Skeletal muscle satellite cell (primary cell): ENCODE measurements around the gene SRSF10.
"Not testable (repeated sequence)": the region's sequence is repeated elsewhere in the genome, so short reads cannot be mapped to it uniquely, and the experiment has no call there.

Experiments used
- H3K27me3 ChIP-seq: 2 replicates; pipeline ENCODE4 v1.7.0; 2013; ENCODE audit warnings: low read length; ENCODE audit not compliant: control insufficient read depth, insufficient read depth
- H3K36me3 ChIP-seq: 2 replicates; pipeline ENCODE4 v1.7.0; 2013; ENCODE audit warnings: mild to moderate bottlenecking, control low read depth, low read length; ENCODE audit not compliant: insufficient read depth
- H3K4me1 ChIP-seq: 2 replicates; pipeline ENCODE4 v1.7.0; 2013; ENCODE audit warnings: low read length; ENCODE audit not compliant: control insufficient read depth, insufficient read depth
- H3K4me2 ChIP-seq: 2 replicates; pipeline ENCODE4 v1.7.0; 2013; ENCODE audit warnings: mild to moderate bottlenecking, low read length
- H3K4me3 ChIP-seq: 2 replicates; pipeline ENCODE4 v1.7.0; 2013; ENCODE audit warnings: low read length
- H3K9ac ChIP-seq: 2 replicates; pipeline ENCODE4 v1.7.0; 2013; ENCODE audit warnings: mild to moderate bottlenecking, low read depth, low read length, moderate library complexity
- H3K9me3 ChIP-seq: replicated peaks from 2 replicates; pipeline ENCODE4 v1.7.0; 2013; ENCODE audit warnings: mild to moderate bottlenecking, control low read depth, low read length

The SRSF10 gene

DNA sequence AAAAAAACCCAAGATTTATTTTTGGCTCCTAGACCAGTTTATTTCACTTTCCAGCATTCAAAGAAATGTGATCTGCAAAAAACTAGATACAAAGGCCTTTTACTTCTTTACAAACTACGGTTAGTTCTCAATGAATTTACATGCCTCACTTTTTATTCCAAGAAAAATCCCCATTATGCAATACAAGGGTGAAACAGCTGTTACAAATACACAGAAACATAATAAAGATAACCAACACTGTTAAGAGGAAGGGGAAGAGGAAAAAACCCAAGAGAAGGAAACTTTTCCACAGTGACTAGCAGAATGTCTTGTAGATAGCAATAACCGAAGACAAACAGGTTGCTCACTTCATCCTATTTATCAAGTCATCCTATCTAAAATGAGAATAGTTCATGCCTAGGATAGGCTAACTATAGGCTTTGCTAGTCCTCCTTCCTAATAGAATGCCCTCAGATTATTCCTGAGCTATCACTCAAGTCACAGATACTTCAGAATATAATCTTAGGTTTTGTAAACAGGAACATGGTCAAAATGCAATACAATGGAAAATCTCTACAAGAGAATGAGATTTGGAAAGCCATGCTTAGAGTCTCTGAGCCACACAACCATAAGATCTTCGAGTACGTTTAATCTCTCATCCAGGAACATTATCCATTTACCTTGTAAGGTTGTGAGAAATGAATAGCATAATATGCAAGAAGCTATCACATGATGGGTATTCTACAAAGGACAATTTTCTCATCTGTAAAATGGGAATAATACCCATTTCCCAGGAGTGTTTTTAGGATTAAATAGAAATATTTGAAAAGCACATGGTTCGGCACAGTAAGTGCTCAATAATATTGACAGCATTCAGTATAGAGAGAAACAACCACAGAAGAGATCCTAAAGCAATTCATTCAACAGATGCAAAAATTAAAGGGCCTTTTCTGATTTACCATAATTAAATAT lies 15.1 kb downstream of the SRSF10 start:
- no peaks in the 10 kb centered on the region for H3K4me1 ChIP-seq
- H3K27me3 ChIP-seq, result no peaks in the 10 kb centered on the region
- no peaks in the 10 kb centered on the region for H3K9me3 ChIP-seq
- peaks cover 65% of the 10 kb centered on the region for H3K36me3 ChIP-seq
- no peak overlapping the region for H3K4me2 ChIP-seq
- no peak overlapping the region for H3K9ac ChIP-seq
- H3K4me3 ChIP-seq, result no peak overlapping the region

DNA sequence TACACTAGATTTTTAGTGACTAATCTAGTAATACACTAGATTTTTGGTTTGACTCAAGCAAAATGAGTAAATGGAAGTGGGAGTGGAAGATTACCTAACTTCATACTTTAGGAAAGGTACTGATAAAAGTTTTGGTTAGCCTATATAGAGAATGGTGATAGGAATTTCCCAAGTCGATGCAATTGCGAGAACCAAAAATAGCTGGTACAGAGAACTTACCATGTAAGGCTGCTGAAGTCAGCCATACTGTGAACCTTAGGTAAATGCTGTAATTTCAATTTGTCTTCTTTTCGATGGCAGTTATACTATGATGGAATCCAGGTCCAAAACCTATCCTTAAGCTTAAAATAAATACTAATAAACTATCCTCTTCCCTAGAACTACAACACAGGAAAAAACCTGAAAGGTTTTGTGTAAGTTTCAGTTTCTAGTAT lies 15.9 kb downstream of the SRSF10 start:
- Histone ChIP-seq H3K27me3 (no peaks in the 10 kb centered on the region), H3K4me3 (no peak overlapping the region), H3K4me1 (no peaks in the 10 kb centered on the region), H3K9me3 (no peaks in the 10 kb centered on the region), H3K4me2 (no peak overlapping the region), H3K36me3 (peaks cover 57% of the 10 kb centered on the region), H3K9ac (no peak overlapping the region)

DNA sequence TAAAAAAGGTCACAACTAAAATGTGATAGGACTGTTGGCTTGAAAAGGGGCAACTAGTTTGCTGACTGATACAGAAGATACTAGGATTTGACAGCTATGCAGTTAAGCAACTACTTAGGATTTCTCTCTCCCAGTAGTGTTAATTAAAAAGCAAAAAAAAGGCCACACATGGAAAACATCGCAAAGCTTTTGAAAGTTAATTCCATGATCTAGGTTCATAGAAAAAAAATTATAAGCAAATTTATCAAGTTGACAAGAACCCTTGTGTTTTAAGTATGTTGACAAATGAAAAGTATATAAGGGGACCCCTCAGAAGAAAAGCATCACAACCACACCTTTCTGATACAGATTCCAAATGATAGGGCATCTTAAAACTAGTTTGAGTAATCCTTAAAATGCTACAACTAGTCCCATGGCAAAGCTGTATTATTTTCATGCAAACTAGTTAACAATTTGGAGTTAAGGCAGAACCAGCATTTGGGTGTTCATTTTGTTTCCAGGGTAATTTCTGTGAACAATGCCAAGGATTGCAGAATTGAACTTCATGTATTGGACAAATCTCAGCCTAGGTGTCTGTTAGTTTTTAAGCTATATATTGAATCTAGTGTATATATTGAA lies 16.4 kb downstream of the SRSF10 start:
- Histone ChIP-seq H3K9ac (no peak overlapping the region), H3K4me1 (peaks cover 1% of the 10 kb centered on the region), H3K9me3 (no peaks in the 10 kb centered on the region), H3K4me3 (no peak overlapping the region), H3K27me3 (no peaks in the 10 kb centered on the region), H3K4me2 (no peak overlapping the region), H3K36me3 (peaks cover 55% of the 10 kb centered on the region)

DNA sequence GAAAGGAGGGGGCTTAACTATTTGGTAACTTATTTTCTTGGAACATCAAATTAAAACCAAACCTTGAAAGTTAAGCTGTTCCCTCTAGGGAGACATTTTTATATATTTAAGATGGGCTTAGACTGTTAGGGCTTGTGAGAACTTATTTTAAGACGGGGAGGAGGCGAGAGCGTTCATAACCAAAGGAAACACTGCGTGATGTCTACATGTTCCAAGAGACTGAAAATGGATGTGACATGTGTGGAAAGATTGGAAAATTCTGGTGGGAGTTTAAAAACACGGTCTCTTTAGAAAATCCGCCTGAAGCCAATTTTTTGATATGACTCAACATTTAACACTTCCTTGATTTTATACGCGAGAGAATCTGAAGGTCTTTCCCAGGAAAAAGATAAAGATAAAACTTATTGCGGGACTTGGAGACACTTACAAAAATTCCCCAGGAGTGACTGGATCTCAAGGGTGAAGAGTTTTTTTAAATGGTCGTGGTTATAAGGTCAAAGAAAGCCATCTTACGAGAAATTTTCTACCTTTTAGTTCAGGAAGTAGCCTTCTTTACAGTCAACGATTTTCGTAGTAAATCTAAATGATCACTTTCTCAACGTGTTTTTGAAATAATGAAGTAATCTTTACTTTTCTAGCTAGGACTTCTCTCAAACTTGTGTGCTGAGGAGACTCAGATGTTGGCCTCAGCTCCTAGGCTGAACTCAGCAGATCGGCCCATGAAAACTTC lies 19.7 kb downstream of the SRSF10 start:
- Histone ChIP-seq H3K4me1 (peaks cover 10% of the 10 kb centered on the region), H3K4me3 (peak overlapping the region; percentile 95), H3K9me3 (no peaks in the 10 kb centered on the region), H3K36me3 (peaks cover 24% of the 10 kb centered on the region), H3K9ac (peak overlapping the region; percentile 96), H3K27me3 (no peaks in the 10 kb centered on the region), H3K4me2 (peak overlapping the region; percentile 83)

DNA sequence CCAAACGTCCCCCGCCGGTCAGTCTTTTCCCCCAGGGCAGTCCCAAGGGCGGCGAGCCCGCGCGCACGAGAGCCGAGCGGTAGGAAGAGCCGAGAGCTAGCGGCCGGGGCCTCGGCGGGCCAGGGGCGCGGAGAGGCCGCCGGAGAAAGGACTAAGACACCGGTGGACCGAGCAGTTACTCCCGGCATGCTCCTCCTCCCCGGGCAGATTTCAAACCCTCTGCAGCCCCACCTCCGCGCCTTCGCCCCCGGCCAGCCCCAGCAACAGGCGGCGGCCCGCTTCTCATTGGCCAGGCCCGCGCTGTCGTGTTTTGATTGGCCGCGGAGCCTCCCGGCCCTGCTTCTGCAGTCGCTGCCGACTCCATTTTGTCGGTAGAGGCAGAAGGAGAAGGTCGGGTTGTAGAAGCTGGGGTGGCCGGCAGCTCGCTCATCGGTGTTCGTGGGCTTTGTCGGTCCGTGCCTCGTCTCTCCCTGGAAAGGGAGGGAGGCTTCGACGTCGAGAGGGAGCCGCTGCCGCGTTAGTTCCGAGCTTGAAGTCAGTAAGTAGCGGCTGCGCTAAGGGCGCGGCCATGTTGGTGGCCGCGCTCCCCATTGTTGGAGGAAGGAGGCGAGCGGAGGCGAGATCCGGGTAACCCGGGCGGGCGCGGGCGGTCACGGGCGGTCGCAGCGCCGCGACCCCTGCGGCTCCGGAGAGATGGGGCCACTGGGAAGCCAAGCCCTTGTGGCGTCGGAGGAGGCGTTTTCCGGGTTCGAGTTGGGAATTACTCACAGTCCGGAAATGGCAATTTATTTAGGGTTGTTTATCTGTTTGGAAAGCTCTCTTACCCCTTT lies 20.5 kb downstream of the SRSF10 start, which contains the start of gene PNRC2:
Gene PNRC2, plus strand, starts transcription at position 368 of the 830 bp plus-strand sequence. CDS start 1,630 bp downstream, outside the sequence.
- Histone ChIP-seq H3K4me1 (peaks cover 18% of the 10 kb centered on the region), H3K9ac (peak within 1 kb of the TSS; percentile 96), H3K36me3 (peaks cover 24% of the 10 kb centered on the region), H3K4me2 (peak within 1 kb of the TSS; percentile 83), H3K27me3 (no peaks in the 10 kb centered on the region), H3K9me3 (no peaks in the 10 kb centered on the region), H3K4me3 (peak within 1 kb of the TSS; percentile 95)

DNA sequence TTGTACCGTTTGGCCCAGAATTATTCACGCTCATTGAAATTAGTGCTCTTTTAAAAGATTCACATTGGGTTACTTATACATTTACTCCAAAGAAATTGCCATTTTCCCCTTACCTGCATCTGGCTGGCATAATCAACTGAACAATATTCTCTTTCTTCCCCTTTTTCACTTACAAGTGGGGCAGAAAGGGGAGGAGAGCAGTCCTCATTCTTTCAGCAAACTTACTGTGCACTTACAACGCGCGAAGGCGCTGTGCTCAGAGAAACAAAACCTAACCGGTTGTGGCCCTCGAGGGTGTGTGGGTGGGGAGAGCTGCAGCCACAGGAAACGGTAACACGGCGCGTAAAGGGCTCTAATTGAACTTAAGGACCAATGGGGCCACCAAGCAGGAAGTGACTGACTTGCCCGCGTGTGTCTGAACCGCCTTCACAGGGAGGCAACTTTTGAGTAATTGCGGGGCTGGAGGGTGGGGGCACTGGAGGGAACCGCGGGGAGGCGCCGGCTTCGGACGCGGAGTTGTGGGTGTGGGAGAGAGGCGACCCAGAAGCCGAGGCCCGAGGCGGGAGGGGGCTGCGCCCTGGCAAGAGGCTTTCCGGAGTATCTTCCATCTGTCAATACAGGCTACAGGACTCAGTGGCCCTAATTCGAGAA lies 21.2 kb downstream of the SRSF10 start:
- H3K27me3 ChIP-seq, result no peaks in the 10 kb centered on the region
- peak overlapping the region; percentile 96 for H3K9ac ChIP-seq
- peaks cover 20% of the 10 kb centered on the region for H3K4me1 ChIP-seq
- no peaks in the 10 kb centered on the region for H3K9me3 ChIP-seq
- H3K4me2 ChIP-seq, result peak overlapping the region; percentile 81
- peak overlapping the region; percentile 95 for H3K4me3 ChIP-seq
- peaks cover 22% of the 10 kb centered on the region for H3K36me3 ChIP-seq

DNA sequence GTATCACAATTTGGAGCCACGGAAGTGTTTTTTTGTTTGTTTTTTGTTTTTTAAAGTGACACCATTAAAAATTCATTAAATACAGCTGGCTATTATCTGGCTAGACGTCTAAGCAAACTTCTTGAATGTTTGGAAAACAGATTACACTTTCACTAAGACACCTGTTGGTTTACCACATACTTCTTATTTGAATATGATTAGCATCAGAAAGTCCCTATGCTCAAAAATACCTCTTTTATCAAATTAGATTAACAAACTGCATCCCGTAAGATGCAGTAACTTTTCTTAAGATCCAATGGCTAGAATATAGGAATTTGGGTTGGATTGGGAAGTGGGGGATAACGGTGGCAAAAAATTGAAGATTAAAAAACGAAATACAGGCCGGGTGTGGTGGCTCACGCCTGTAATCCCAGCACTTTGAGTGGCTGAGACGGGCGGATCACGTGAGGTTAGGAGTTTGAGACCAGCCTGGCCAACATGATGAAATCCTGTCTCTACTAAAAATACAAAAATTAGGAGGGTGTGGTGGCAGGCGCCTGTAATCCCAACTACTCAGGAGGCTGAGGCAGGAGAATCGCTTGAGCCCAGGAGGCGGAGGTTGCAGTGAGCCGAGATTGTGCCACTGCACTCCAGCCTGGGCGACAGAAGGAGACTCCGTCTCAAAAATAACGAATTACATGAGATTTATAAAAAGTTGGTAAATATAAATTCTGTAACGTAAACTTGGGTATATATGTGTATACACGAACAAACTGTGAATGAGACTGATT lies 21.9 kb downstream of the SRSF10 start:
- Histone ChIP-seq H3K9ac (peak overlapping the region; percentile 96), H3K4me3 (peak overlapping the region; percentile 95), H3K36me3 (peaks cover 14% of the 10 kb centered on the region), H3K4me2 (peak overlapping the region; percentile 81), H3K4me1 (peaks cover 20% of the 10 kb centered on the region)
- not testable (repeated sequence) for H3K27me3 ChIP-seq, H3K9me3 ChIP-seq

DNA sequence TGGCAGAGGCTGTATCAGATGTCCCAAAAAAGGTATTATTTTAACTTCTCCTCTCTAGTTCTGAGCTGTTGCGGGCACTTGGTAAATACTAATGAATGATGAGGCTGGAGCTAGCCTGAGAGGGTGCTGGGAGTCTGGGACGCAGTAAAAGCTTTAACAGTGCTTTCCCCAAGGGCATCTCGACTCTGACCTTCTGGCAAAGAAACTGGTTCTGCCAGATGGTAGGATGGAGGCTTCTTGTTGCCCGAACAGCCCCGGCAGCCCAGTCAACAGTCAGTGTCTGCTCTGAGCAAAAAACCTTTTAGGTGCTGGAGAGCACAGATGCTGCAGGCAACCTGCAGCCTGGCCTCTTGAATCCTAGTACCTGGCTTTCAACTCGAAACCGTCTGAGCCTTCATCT lies 23.0 kb downstream of the SRSF10 start:
- Histone ChIP-seq H3K36me3 (peaks cover 11% of the 10 kb centered on the region), H3K4me1 (peaks cover 23% of the 10 kb centered on the region), H3K9ac (no peak overlapping the region), H3K4me3 (no peak overlapping the region), H3K9me3 (no peaks in the 10 kb centered on the region), H3K4me2 (no peak overlapping the region), H3K27me3 (no peaks in the 10 kb centered on the region)

DNA sequence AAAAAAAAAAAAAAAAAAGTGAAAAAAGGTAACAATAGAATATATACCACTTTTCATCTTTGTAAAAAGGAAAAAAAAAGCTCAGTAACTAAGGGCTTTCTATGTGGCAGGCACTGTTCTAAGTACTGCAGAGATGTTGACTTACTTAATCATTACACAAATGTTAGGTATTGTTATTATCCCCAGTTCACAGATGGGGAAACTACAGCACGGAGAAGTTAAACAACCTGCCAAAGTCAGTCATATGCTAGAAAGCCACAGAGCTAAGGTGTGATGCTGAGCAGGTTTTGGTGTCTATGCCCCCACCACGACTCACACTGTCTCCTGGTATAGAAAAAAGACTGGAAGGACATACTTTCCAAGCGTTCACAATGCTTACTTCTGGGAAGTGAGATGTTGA lies 27.1 kb downstream of the SRSF10 start:
- Histone ChIP-seq H3K36me3 (no peaks in the 10 kb centered on the region), H3K4me3 (no peak overlapping the region), H3K9me3 (no peaks in the 10 kb centered on the region), H3K27me3 (no peaks in the 10 kb centered on the region), H3K4me2 (no peak overlapping the region), H3K4me1 (peaks cover 25% of the 10 kb centered on the region), H3K9ac (no peak overlapping the region)

DNA sequence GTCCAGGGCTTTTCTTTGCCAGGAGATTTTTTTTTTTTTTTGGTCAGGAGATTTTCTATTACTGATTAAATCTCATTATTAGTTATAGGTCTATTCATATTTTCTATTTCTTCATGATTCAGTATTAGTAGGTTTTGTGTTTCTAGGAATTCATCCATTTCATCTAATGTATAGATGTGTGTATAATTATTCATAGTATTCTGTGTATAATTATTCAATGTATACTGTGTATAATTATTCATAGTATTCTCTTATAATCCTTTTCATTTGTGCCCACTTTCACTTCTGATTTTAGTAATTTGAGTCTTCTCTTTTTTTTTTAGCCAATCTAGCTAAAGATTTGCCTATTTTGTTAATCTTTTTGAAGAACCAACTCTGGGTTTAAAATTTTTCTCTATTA lies 32.8 kb downstream of the SRSF10 start:
- H3K4me2 ChIP-seq, result no peak overlapping the region
- no peak overlapping the region for H3K4me3 ChIP-seq
- H3K4me1 ChIP-seq, result peaks cover 14% of the 10 kb centered on the region
- no peak overlapping the region for H3K9ac ChIP-seq
- H3K9me3 ChIP-seq, result peaks cover 7% of the 10 kb centered on the region
- no peaks in the 10 kb centered on the region for H3K36me3 ChIP-seq
- H3K27me3 ChIP-seq, result peaks cover 20% of the 10 kb centered on the region
